HepG2 (cell line): ENCODE results near the gene PSPH. TPM values are rescaled to one million over a fixed set of nuclear protein-coding genes. Genes with fewer than 3 reads are reported as not detected.

Source experiments
- HNF4G ChIP-seq, 2 experiments: sonication (generic) in 1 of 2; formaldehyde crosslinking in 1 of 2; IDR thresholded peaks; 2 replicates each; pipeline versions ENCODE4 v1.4.0 to v1.6.1; 2011 to 2020; ENCODE audit warnings: borderline replicate concordance in 2 of 2, low read depth in 2 of 2, mild to moderate bottlenecking in 2 of 2, low read length in 1 of 2, missing genetic modification reagents in 1 of 2, moderate library complexity in 1 of 2
- JDP2 ChIP-seq: sonication (generic); formaldehyde crosslinking; IDR thresholded peaks from 2 replicates; pipeline ENCODE4 v1.8.1; 2022; ENCODE audit warnings: missing genetic modification reagents, borderline replicate concordance
- KAT7 ChIP-seq: IDR thresholded peaks from 2 replicates; pipeline ENCODE4 v1.6.1; 2018; ENCODE audit warnings: borderline replicate concordance, missing compliant biosample characterization
- NCOA5 ChIP-seq: sonication (generic); formaldehyde crosslinking; IDR thresholded peaks from 2 replicates; pipeline ENCODE4 v1.4.0; 2020; ENCODE audit warnings: missing genetic modification reagents
- NR2F1 ChIP-seq, 2 experiments: fragments of 450-650 bp in 1 of 2; formaldehyde crosslinking in 1 of 2; IDR thresholded peaks; 2 replicates each; pipeline versions ENCODE4 v1.5.0 to v1.6.1; 2016 to 2020; ENCODE audit warnings: mild to moderate bottlenecking in 1 of 2, missing compliant biosample characterization in 1 of 2, missing genetic modification reagents in 1 of 2, moderate library complexity in 1 of 2
- NR2F6 ChIP-seq, 2 experiments: IDR thresholded peaks; 2 replicates each; pipeline ENCODE4 v1.6.1; 2016; ENCODE audit warnings: antibody characterized with exemption in 1 of 2, mild to moderate bottlenecking in 1 of 2
- PITX1 ChIP-seq: sonication (generic); formaldehyde crosslinking; IDR thresholded peaks from 2 replicates; pipeline ENCODE4 v1.5.1; 2020; ENCODE audit warnings: mild to moderate bottlenecking, missing genetic modification reagents
- RFX1 ChIP-seq: fragments of 450-650 bp; IDR thresholded peaks from 2 replicates; pipeline ENCODE4 v1.6.1; 2017
- U2AF2 ChIP-seq: fragments of 200-400 bp; formaldehyde crosslinking; IDR thresholded peaks from 2 replicates; pipeline ENCODE4 v1.6.1; 2017; ENCODE audit warnings: low read depth, mild to moderate bottlenecking, low read length
- ZMAT3 ChIP-seq: sonication (generic); formaldehyde crosslinking; conservative IDR thresholded peaks from 2 replicates; pipeline ENCODE4 v1.7.0; 2021; ENCODE audit warnings: missing genetic modification reagents
- ZNF12 ChIP-seq: sonication (generic); formaldehyde crosslinking; IDR thresholded peaks from 2 replicates; pipeline ENCODE4 v1.5.0; 2020; ENCODE audit warnings: missing genetic modification reagents
- ZNF17 ChIP-seq: sonication (generic); formaldehyde crosslinking; IDR thresholded peaks from 2 replicates; pipeline ENCODE4 v1.5.0; 2020; ENCODE audit warnings: mild to moderate bottlenecking, missing genetic modification reagents
- ZNF598 ChIP-seq: sonication (generic); formaldehyde crosslinking; IDR thresholded peaks from 2 replicates; pipeline ENCODE4 v1.5.1; 2020; ENCODE audit warnings: mild to moderate bottlenecking, missing genetic modification reagents, borderline replicate concordance
- ZNF788 ChIP-seq: sonication (generic); formaldehyde crosslinking; IDR thresholded peaks from 2 replicates; pipeline ENCODE4 v1.5.0; 2020; ENCODE audit warnings: mild to moderate bottlenecking, missing genetic modification reagents, borderline replicate concordance
- polyA plus RNA-seq, 8 experiments: library from polyadenylated mRNA; depleted of rRNA in 3 of 8; stranded (reverse) in 7 of 8; unstranded in 1 of 8; fragments of >200 nt; fragmentation: Illumina TruSeq in 4 of 8; extraction: Trizol in 4 of 8; gene quantifications; 2 replicates each; pipeline versions ENCODE4 v1.2.1 to v1.2.3, GENCODE V29; 2011 to 2016; ENCODE audit warnings: low read depth in 4 of 8, missing spikeins in 1 of 8, mixed read lengths in 1 of 8; ENCODE audit not compliant: insufficient read depth in 1 of 8
- total RNA-seq, 5 experiments: library from RNA; depleted of rRNA; stranded (reverse); fragments of >200 nt; fragmentation: Illumina TruSeq; extraction: Trizol; gene quantifications; 2 replicates each; pipeline ENCODE4 v1.2.3, GENCODE V29; 2016; ENCODE audit warnings: low read depth in 1 of 5
- TF ChIP-seq, protein P1 (sequence below): sonication (generic); formaldehyde crosslinking; IDR thresholded peaks from 2 replicates; pipeline ENCODE4 v1.8.0; 2022; ENCODE audit warnings: mild to moderate bottlenecking, missing genetic modification reagents
- TF ChIP-seq, protein P2 (sequence below): sonication (generic); formaldehyde crosslinking; IDR thresholded peaks from 2 replicates; pipeline ENCODE4 v1.4.0; 2020; ENCODE audit warnings: mild to moderate bottlenecking, low read depth, missing genetic modification reagents
- TF ChIP-seq, protein P3 (sequence below): fragments of 450-650 bp; IDR thresholded peaks from 2 replicates; pipeline ENCODE4 v1.6.1; 2017; ENCODE audit warnings: mild to moderate bottlenecking
- TF ChIP-seq, protein P4 (sequence below): sonication (generic); formaldehyde crosslinking; IDR thresholded peaks from 2 replicates; pipeline ENCODE4 v1.4.0; 2020; ENCODE audit warnings: missing genetic modification reagents
- TF ChIP-seq, protein P5 (sequence below): sonication (generic); formaldehyde crosslinking; IDR thresholded peaks from 2 replicates; pipeline ENCODE4 v1.4.0; 2020; ENCODE audit warnings: missing genetic modification reagents
- TF ChIP-seq, protein P6 (sequence below): sonication (generic); formaldehyde crosslinking; IDR thresholded peaks from 2 replicates; pipeline ENCODE4 v1.4.0; 2020; ENCODE audit warnings: mild to moderate bottlenecking, missing genetic modification reagents

Gene PSPH
- total and polyA plus RNA-seq, 2 of the 13 experiments (the other 11 are each of a cell fraction or from before 2014, with no cell fraction given), result 85.5 to 124 TPM

DNA sequence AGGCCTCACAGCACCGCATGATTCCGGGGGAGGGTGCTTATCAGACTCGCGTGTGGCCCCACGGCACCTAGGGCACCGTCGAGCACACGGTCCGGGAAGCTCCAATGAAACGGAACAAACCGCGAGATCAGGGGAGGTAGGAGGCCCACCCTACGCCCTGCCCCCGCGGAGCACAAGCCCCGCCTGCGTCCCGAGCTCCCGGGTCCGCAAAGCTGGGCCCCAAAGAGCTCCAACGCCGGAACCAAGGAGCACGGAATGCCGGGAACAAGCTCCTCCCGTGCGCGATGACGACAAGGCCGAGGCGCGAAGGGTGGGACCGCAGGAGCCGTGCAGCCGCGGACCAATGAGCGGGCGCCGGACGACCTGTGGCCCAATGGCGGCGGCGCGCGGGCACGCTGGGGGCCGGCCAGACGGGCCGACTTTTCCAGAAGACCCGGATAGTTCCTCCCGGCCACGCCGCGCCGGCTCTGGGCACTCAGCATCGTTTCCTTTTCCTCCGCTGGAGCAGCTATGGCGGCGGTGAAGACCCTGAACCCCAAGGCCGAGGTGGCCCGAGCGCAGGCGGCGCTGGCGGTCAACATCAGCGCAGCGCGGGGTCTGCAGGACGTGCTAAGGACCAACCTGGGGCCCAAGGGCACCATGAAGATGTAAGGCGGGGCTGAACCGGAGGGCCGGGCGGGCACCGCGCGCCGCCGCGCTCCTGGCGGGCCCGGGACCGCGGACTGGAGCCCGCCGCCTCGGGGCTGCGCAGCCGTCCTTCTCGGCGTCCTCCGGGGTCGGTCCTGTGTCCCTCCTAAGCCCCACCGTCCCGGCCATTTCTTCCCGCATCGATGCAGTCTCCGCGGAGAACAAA is at the start of gene PSPH, which contains the start of gene CCT6A (continued):
- TF ChIP-seq HNF4G (IDR thresholded peaks at IDR 0.05; ENCODE audit: borderline replicate concordance, low read depth, low read length) (no peak), HNF4G (CRISPR knock-in tag; IDR thresholded peaks at IDR 0.05; ENCODE audit: borderline replicate concordance, low read depth) (peak; percentile 40; the same call in 1 of the 2 replicates), NR2F1 (CRISPR knock-in tag; IDR thresholded peaks at IDR 0.05) (peak in 1 of 2 experiments; percentile 25; a peak in 1 of 4 replicates), KAT7 (CRISPR knock-in tag) (peak; percentile 75; the same call in 1 of the 2 replicates), PITX1 (CRISPR knock-in tag) (no peak; the same call in 1 of the 2 replicates), ZNF17 (CRISPR knock-in tag) (0 out of 2 replicates have a peak, but pooled peaks have one; percentile 15), ZNF12 (CRISPR knock-in tag) (no peak), ZMAT3 (peak; percentile 81; the same call in 1 of the 2 replicates), ZNF598 (CRISPR knock-in tag) (peak; percentile 85; the same call in 1 of the 2 replicates), ZNF788 (CRISPR knock-in tag) (peak; percentile 83; the same call in 1 of the 2 replicates), RFX1 (no peak), U2AF2 (no peak), NCOA5 (CRISPR knock-in tag) (no peak), NR2F6 (IDR thresholded peaks at IDR 0.05) (no peak), NR2F6 (CRISPR knock-in tag; IDR thresholded peaks at IDR 0.05) (peak; percentile 64), JDP2 (CRISPR knock-in tag) (no peak)
- TF ChIP-seq, protein P1, sequence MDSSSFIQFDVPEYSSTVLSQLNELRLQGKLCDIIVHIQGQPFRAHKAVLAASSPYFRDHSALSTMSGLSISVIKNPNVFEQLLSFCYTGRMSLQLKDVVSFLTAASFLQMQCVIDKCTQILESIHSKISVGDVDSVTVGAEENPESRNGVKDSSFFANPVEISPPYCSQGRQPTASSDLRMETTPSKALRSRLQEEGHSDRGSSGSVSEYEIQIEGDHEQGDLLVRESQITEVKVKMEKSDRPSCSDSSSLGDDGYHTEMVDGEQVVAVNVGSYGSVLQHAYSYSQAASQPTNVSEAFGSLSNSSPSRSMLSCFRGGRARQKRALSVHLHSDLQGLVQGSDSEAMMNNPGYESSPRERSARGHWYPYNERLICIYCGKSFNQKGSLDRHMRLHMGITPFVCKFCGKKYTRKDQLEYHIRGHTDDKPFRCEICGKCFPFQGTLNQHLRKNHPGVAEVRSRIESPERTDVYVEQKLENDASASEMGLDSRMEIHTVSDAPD (CRISPR knock-in tag), result 0 out of 2 replicates have a peak, but pooled peaks have one; percentile 6
- TF ChIP-seq, protein P2, sequence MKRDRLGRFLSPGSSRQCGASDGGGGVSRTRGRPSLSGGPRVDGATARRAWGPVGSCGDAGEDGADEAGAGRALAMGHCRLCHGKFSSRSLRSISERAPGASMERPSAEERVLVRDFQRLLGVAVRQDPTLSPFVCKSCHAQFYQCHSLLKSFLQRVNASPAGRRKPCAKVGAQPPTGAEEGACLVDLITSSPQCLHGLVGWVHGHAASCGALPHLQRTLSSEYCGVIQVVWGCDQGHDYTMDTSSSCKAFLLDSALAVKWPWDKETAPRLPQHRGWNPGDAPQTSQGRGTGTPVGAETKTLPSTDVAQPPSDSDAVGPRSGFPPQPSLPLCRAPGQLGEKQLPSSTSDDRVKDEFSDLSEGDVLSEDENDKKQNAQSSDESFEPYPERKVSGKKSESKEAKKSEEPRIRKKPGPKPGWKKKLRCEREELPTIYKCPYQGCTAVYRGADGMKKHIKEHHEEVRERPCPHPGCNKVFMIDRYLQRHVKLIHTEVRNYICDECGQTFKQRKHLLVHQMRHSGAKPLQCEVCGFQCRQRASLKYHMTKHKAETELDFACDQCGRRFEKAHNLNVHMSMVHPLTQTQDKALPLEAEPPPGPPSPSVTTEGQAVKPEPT (CRISPR knock-in tag), result no peak; the same call in 1 of the 2 replicates
- TF ChIP-seq, protein P3, sequence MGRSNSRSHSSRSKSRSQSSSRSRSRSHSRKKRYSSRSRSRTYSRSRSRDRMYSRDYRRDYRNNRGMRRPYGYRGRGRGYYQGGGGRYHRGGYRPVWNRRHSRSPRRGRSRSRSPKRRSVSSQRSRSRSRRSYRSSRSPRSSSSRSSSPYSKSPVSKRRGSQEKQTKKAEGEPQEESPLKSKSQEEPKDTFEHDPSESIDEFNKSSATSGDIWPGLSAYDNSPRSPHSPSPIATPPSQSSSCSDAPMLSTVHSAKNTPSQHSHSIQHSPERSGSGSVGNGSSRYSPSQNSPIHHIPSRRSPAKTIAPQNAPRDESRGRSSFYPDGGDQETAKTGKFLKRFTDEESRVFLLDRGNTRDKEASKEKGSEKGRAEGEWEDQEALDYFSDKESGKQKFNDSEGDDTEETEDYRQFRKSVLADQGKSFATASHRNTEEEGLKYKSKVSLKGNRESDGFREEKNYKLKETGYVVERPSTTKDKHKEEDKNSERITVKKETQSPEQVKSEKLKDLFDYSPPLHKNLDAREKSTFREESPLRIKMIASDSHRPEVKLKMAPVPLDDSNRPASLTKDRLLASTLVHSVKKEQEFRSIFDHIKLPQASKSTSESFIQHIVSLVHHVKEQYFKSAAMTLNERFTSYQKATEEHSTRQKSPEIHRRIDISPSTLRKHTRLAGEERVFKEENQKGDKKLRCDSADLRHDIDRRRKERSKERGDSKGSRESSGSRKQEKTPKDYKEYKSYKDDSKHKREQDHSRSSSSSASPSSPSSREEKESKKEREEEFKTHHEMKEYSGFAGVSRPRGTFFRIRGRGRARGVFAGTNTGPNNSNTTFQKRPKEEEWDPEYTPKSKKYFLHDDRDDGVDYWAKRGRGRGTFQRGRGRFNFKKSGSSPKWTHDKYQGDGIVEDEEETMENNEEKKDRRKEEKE, result no peak
- TF ChIP-seq, protein P4, sequence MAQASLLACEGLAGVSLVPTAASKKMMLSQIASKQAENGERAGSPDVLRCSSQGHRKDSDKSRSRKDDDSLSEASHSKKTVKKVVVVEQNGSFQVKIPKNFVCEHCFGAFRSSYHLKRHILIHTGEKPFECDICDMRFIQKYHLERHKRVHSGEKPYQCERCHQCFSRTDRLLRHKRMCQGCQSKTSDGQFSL, result no peak
- TF ChIP-seq, protein P5, sequence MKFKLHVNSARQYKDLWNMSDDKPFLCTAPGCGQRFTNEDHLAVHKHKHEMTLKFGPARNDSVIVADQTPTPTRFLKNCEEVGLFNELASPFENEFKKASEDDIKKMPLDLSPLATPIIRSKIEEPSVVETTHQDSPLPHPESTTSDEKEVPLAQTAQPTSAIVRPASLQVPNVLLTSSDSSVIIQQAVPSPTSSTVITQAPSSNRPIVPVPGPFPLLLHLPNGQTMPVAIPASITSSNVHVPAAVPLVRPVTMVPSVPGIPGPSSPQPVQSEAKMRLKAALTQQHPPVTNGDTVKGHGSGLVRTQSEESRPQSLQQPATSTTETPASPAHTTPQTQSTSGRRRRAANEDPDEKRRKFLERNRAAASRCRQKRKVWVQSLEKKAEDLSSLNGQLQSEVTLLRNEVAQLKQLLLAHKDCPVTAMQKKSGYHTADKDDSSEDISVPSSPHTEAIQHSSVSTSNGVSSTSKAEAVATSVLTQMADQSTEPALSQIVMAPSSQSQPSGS (CRISPR knock-in tag), result peak; percentile 84
- TF ChIP-seq, protein P6, sequence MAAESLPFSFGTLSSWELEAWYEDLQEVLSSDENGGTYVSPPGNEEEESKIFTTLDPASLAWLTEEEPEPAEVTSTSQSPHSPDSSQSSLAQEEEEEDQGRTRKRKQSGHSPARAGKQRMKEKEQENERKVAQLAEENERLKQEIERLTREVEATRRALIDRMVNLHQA (CRISPR knock-in tag), result no peak
